Spinal cord (tissue), 10 donors: ENCODE results near the gene PDK1. TPM values are rescaled to one million over a fixed set of nuclear protein-coding genes. Genes with fewer than 3 reads are reported as not detected.

Experiments
- DNase-seq, 6 donors: peaks; one replicate each; pipeline versions ENCODE4 v3.0.0 to v3.0.0-alpha.2; 2013 to 2015; ENCODE audit warnings: low spot score in 6 of 6, low read depth in 4 of 6
- H3K27ac ChIP-seq: one replicate; pipeline ENCODE4 v1.5.1; 2013; ENCODE audit warnings: low read depth, low read length, control low read depth
- H3K27me3 ChIP-seq: one replicate; pipeline ENCODE4 v1.6.1; 2013; ENCODE audit warnings: low read length; ENCODE audit not compliant: control insufficient read depth, insufficient read depth
- H3K36me3 ChIP-seq: one replicate; pipeline ENCODE4 v1.6.1; 2013; ENCODE audit warnings: low read length; ENCODE audit not compliant: control insufficient read depth, insufficient read depth
- H3K4me1 ChIP-seq: one replicate; pipeline ENCODE4 v1.6.1; 2013; ENCODE audit warnings: low read length; ENCODE audit not compliant: control insufficient read depth, insufficient read depth
- H3K4me3 ChIP-seq: one replicate; pipeline ENCODE4 v1.5.1; 2013; ENCODE audit warnings: low read depth, low read length, control low read depth
- H3K9me3 ChIP-seq: one replicate; pipeline ENCODE4 v1.6.1; 2013; ENCODE audit warnings: low read length; ENCODE audit not compliant: control insufficient read depth, insufficient read depth
- WGBS: methylation state at CpG from one replicate; pipeline ENCODE4 v1.1.5; 2013; ENCODE audit warnings: missing lambda C conversion rate; ENCODE audit not compliant: insufficient coverage; 5-methylcytosine and 5-hydroxymethylcytosine counted together
- long read RNA-seq, 4 donors: transcript quantifications; one replicate each; lab custom pipeline, GENCODE V29; 2026
- polyA plus RNA-seq, 2 donors: library from polyadenylated mRNA; unstranded; fragments of 120-200 nt; gene quantifications; one replicate each; pipeline ENCODE4 v1.2.1, GENCODE V29; 2013; ENCODE audit not compliant: insufficient read length in 2 of 2
- total RNA-seq, 2 donors: library from RNA; depleted of rRNA in 1 of 2; stranded (reverse); fragments of 120-200 nt in 1 of 2; fragments of >200 nt in 1 of 2; gene quantifications; one replicate each; pipeline versions ENCODE4 v1.2.3 to v1.2.4, GENCODE V29; 2013 to 2014
- donor health status: healthy.

Gene PDK1
- total RNA-seq (10 to 100 TPM; 12.4 to 30.0 TPM), polyA plus RNA-seq (1 to 10 TPM; 6.4 to 6.7 TPM)
- long read RNA-seq, donor 1, full-length matches to known transcripts: 3 of 3 reads
- long read RNA-seq, donor 1, partial matches to known transcripts: 0 of 3 reads
- long read RNA-seq, donor 1, other reads (novel, unspliced or antisense): 0 of 3 reads
- long read RNA-seq, donor 2, full-length matches to known transcripts: 2 of 2 reads
- long read RNA-seq, donor 2, partial matches to known transcripts: 0 of 2 reads
- long read RNA-seq, donor 2, other reads (novel, unspliced or antisense): 0 of 2 reads
- long read RNA-seq, donor 3, full-length matches to known transcripts: 3 of 3 reads
- long read RNA-seq, donor 3, partial matches to known transcripts: 0 of 3 reads
- long read RNA-seq, donor 3, other reads (novel, unspliced or antisense): 0 of 3 reads
- long read RNA-seq, donor 4, full-length matches to known transcripts: 2 of 2 reads
- long read RNA-seq, donor 4, partial matches to known transcripts: 0 of 2 reads
- long read RNA-seq, donor 4, other reads (novel, unspliced or antisense): 0 of 2 reads

DNA sequence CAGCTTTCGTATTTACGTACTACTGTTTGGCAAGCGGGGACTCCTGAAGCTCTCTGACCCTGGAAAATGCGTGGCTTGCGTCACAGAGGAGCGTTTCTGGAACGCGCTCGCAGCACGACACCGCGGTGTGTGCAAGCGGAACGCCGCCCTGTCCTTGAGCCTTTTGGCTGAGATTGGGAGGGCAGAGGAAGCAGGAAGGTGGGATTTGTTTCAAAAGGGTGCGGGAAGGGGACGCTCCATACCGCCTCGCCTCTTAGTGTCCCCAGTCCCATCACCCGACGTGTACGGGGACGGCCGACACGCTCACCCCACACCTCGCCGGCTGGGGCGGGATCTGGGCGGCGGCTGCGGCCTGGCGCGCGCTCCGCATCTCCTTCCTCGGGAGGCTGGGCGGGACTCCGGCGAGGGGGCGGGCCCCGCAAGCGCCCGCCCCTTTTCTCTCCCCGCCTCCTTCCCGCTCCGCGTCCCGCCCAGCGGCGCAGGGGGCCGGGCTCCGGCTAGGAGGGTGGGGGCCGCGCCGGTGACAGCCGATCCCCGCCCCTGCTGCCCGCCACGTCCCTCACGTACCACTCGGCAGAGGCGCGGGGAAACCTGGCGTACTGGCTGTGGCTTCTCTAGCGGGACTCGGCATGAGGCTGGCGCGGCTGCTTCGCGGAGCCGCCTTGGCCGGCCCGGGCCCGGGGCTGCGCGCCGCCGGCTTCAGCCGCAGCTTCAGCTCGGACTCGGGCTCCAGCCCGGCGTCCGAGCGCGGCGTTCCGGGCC, at the start of gene PDK1:
PDK1 (plus strand) TSS at position 569 of the 762 bp plus-strand sequence; CDS start at position 630, 61 bp downstream.
- Histone ChIP-seq H3K4me1 (peaks cover 12% of the 10 kb centered on the region), H3K27me3 (peaks cover 7% of the 10 kb centered on the region), H3K36me3 (no peaks in the 10 kb centered on the region), H3K9me3 (no peaks in the 10 kb centered on the region), H3K4me3 (peak within 1 kb of the TSS; percentile 83), H3K27ac (peak within 1 kb of the TSS; percentile 52)
- WGBS: under 1% methylated on average over 88 of the region's 88 CpGs
- DNase-seq: peak; percentile 74 to 96 (median 83)

DNA sequence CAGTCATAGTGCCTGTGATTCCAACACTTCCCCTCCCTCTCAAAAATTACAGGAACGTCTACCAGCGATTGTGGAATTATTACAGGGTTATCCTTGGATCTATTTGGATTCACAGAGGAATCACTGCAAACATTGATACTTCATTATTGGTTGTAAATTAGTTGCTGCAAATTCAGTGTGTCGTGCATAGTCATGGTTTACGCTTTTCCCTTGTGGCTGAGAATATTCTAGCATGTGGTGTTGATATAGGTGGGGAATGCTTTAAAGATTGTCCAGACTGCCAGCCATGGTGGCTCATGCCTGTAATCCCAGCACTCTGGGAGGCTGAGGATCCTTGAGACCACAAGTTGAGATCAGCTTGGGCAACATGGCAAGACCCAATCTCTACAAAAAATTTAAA, 48.7 kb upstream of the PDK1 start:
- Histone ChIP-seq H3K36me3 (no peaks in the 10 kb centered on the region), H3K4me3 (no peak overlapping the region), H3K4me1 (no peaks in the 10 kb centered on the region), H3K27ac (no peak overlapping the region), H3K9me3 (peaks cover 5% of the 10 kb centered on the region), H3K27me3 (no peaks in the 10 kb centered on the region)
- whole genome bisulfite sequencing: 73% methylated on average over 2 of the region's 4 CpGs
- no peak for DNase-seq

DNA sequence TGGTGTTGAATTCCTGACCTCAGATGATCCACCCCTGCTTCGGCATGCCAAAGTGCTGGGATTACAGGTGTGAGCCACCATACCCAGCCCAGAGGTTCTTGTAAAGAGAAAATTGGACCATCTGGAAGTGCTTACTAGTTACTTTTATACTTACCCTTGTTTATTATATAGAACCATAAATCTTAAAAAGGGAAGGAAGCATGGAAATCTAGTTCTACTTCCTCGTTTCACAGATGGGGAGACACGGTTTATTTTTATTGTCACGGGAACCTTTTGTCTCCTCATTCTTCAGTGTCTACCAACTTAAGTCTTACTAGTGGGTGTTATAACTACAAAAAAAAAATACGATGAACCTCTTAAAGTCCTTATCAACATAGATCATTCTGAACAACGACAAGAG, 45.8 kb upstream of the PDK1 start:
- Histone ChIP-seq H3K4me3 (no peak overlapping the region), H3K27ac (no peak overlapping the region), H3K27me3 (no peaks in the 10 kb centered on the region), H3K9me3 (peaks cover 10% of the 10 kb centered on the region), H3K36me3 (no peaks in the 10 kb centered on the region), H3K4me1 (no peaks in the 10 kb centered on the region)
- DNase-seq: no peak
- WGBS: 100% methylated on average over 1 of the region's 6 CpGs

DNA sequence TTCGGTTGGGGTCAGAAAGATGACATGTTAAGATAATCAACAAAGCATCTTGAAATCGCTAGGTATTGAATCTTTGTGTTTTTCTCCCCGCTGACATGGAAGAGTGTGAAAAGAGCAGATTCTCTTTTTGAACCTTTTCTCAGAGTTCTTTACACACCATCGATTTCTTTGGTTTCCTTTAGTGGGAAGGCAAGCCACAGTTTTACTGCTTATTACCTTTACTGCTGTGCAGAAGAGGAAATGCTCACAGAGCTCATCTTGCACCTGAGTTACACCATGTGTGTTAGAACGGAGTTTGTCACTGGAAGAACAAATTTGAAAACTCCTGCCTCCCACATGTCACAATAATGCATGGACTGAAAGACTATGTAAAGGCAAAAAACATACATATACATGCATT, 45.3 kb upstream of the PDK1 start:
- Histone ChIP-seq H3K27ac (no peak overlapping the region), H3K9me3 (peaks cover 10% of the 10 kb centered on the region), H3K27me3 (no peaks in the 10 kb centered on the region), H3K4me3 (no peak overlapping the region), H3K4me1 (no peaks in the 10 kb centered on the region), H3K36me3 (no peaks in the 10 kb centered on the region)
- DNase-seq: peak in 1 of 6 donors; percentile 24
- WGBS: 93% methylated on average over 3 of the region's 5 CpGs

DNA sequence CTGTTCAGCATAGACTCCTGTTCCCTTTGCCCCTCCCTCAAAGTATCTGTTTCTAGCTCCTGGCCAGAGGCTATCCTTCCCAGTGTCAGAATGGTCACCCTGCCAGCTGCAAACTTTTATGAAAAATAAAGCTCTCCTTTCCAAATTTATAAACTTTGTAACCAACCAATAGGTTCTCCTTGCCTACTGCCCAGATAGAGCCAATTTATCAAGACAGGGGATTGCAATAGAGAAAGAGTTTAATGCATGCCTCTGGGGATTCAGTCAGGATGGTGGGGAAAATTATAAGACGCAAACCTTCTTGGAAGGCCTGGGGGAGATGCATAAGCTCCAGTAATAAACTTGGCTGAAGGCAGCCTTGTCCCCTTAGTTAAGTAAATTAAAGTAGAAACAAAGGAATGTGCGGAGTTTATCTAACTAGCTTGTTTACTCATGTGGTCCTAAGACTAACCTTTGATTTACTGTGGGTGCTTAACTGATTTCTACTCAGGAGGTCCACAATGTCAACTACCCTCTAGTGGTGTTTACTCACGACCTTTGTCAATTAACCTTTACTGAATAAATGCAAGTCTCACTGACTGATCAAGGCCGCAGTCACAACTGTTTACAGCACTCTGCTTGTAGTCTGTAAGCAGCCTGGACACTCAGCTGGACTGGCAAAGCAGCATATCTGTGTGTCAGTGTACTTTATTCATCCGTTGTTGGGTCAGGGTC, 42.9 kb upstream of the PDK1 start:
- 93% methylated on average over 4 of the region's 5 CpGs for WGBS
- no peaks in the 10 kb centered on the region for H3K4me1 ChIP-seq
- no peaks in the 10 kb centered on the region for H3K27me3 ChIP-seq
- DNase-seq: no peak
- peaks cover 10% of the 10 kb centered on the region for H3K9me3 ChIP-seq
- H3K36me3 ChIP-seq: no peaks in the 10 kb centered on the region
- H3K4me3 ChIP-seq: no peak overlapping the region
- no peak overlapping the region for H3K27ac ChIP-seq

DNA sequence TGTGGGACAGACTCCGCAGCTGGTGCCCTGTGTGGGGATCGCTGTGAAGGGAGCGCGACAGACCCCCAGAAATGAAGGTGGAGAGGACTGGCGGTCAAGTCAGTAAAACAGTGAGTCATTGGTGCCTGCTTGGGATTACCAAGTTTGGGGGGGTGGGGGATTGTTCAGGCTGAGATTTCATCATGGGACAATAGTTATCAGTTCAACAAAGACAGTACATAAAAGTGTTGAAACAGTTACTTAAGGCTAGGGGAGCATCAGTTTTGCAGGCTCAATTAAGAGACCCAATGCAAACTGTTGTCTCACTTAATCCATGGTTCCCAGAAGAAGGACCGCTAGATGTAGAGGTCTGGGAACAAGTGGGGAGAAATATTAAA, 42.4 kb upstream of the PDK1 start:
- DNase-seq: no peak
- Histone ChIP-seq H3K27me3 (no peaks in the 10 kb centered on the region), H3K9me3 (peaks cover 10% of the 10 kb centered on the region), H3K36me3 (no peaks in the 10 kb centered on the region), H3K4me3 (no peak overlapping the region), H3K27ac (no peak overlapping the region), H3K4me1 (no peaks in the 10 kb centered on the region)
- 97% methylated on average over 4 of the region's 6 CpGs for WGBS

DNA sequence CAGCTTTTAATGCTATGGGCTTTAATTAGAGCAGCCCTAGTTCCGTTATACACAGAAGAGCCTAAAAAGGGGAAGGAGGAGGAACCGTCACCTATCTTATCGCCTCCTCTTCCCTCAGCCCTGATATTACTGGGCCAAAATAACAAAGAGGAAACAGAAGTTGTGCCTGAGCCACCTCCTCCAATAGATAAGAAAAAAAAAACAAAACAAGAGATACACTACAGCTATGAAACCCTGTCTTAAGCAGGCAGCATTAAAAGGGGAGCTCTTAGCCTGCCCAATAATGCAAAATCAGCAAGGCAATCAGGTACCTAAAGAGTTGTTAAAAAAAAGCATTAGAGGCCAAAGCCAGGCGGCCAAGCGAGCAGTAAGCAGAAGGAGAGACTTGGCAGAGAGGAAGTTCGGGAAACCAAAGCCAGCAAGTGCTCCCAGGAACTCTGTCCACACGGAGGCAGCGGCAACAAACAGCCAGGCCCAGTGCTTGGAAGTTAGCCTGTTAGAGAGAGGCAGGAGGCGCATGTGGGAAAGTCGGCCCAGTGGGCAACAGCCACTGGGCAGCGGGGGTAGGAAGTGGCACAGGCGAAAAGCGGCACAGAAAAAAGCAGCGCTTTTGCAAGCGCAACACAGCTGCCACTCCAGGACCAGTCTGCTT, 41.8 kb upstream of the PDK1 start:
- Histone ChIP-seq H3K36me3 (no peaks in the 10 kb centered on the region), H3K4me3 (no peak overlapping the region), H3K4me1 (no peaks in the 10 kb centered on the region), H3K9me3 (peaks cover 10% of the 10 kb centered on the region), H3K27ac (no peak overlapping the region), H3K27me3 (no peaks in the 10 kb centered on the region)
- 80% methylated on average over 12 of the region's 15 CpGs for WGBS
- no peak for DNase-seq

DNA sequence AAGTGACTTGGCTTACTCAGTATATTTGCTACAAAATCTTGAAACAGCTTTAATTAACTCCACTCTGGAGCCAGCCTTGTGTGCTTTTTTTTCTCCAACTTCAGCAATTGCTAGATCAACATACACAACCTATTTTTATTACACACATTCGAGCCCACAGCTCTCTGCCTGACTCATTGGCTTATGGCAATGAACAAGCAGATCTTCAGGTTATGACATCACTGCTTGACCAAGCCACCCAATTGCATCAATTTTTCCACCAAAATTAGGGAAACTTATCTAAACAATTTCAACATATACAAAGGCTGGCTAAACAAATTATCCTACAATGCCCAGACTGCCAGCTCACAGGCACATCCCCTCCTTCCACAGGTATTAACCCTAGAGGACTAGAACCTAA, 39.6 kb upstream of the PDK1 start:
- 90% methylated on average over 1 of the region's 1 CpG for WGBS
- no peak overlapping the region for H3K27ac ChIP-seq
- no peak for DNase-seq
- H3K27me3 ChIP-seq: no peaks in the 10 kb centered on the region
- no peaks in the 10 kb centered on the region for H3K36me3 ChIP-seq
- H3K9me3 ChIP-seq: peaks cover 15% of the 10 kb centered on the region
- no peaks in the 10 kb centered on the region for H3K4me1 ChIP-seq
- no peak overlapping the region for H3K4me3 ChIP-seq

DNA sequence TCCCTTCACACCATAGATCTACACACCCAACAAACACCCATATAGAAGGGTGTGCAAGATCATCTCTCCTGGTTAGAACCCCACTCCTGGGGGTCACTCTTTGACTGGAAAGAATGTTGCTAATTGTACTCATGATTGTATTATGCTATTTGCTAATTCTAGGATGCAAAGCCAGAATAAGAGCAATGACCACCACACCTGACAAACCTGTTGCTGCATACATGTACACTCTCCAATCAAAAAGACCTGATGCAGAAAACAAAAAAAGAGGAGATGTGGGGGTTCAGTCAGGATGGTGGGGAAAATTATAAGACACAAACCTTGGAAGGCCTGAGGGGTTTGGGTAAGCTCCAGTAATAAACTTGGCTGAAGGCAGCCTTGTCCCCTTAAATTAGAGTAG, 36.9 kb upstream of the PDK1 start:
- Histone ChIP-seq H3K4me3 (no peak overlapping the region), H3K27ac (no peak overlapping the region), H3K27me3 (no peaks in the 10 kb centered on the region), H3K9me3 (peaks cover 4% of the 10 kb centered on the region), H3K36me3 (no peaks in the 10 kb centered on the region), H3K4me1 (no peaks in the 10 kb centered on the region)
- DNase-seq: no peak
